ENCODE results near the gene PKMYT1.

GRCh38 chr16:2999929-3000328 is 19.7 kb upstream of the PKMYT1 start:
- TF ChIP-seq CTCF (IDR thresholded peaks at IDR 0.05; ENCODE audit: low read depth, low read length) (no peak), EZH2phosphoT487 (IDR thresholded peaks at IDR 0.05; ENCODE audit: low read depth) (no peak)
